ENCODE data around the gene SF3B3. TPM values are rescaled to one million over a fixed set of nuclear protein-coding genes. Genes with fewer than 3 reads are reported as not detected.

Gene SF3B3
- total and polyA plus RNA-seq, 2 donors (not counting 3 experiments of a cell fraction or from before 2014, with no cell fraction given), result 167 to 324 TPM

DNA sequence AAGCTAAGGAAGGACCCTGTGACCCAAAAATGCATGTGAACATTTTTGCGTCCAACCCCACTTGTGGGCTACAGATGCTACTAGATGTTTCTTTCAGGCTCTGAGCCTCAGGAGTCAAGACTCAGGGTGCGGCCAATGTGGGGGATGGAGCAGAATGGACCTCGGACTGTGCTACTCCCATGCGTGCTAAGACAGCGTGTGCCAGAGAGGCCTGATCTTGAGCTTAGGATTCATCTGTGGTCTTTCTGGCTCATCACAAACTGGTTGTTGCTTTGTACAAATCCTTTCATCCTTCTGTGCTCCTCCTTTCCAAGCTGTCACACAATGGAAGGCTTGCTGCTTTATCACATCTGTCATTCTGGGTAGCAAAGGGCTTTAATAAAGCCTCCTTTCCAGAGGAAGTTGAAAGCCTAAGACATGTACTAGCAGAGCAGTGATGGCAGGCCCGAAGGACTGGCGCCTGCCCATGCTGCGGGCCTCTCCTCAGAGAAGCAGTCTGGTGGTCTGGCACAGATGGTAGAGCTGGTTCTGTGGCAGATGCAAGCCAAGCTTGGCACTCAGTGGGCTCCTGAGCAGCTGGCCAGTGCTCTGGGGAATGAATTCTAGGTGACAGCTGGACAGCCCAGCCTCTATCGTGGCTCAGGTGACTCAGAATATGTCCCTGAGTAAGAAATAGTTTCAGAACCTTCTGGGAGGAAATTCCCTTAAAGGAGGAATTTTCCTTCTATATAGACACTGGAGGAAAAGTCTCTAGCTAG is 28.0 kb upstream of the SF3B3 start:
- no peak overlapping the region for H2AFZ ChIP-seq (ENCODE audit: low read depth, low read length)
- H3K9ac ChIP-seq (replicated peaks; ENCODE audit: extremely low read depth, insufficient read depth, low read length), result no peak overlapping the region
- H3K4me1 ChIP-seq (ENCODE audit: control insufficient read depth, extremely low read depth, insufficient read depth, low read length), result no peaks in the 10 kb centered on the region
- no peak for TF ChIP-seq GATA2 (IDR thresholded peaks at IDR 0.05; ENCODE audit: insufficient read depth, insufficient read length, low read depth, low read length)
- no peak for TF ChIP-seq POLR2A (IDR thresholded peaks at IDR 0.05; ENCODE audit: low read depth, low read length)
- TF ChIP-seq EZH2 (IDR thresholded peaks at IDR 0.05; ENCODE audit: borderline replicate concordance, low read depth, low read length, severe bottlenecking), result no peak
- no peak for TF ChIP-seq FOS (IDR thresholded peaks at IDR 0.05; ENCODE audit: borderline replicate concordance, insufficient read depth, low read length)
- no peak for TF ChIP-seq JUN (IDR thresholded peaks at IDR 0.05; ENCODE audit: borderline replicate concordance, insufficient read depth, insufficient read length, low read depth)
- no peaks in the 10 kb centered on the region for H3K79me2 ChIP-seq (ENCODE audit: control insufficient read depth, insufficient read depth, low read length)
- no peak overlapping the region for H3K27ac ChIP-seq (ENCODE audit: insufficient read depth, low read depth, low read length)
- no peaks in the 10 kb centered on the region for H3K9me3 ChIP-seq (replicated peaks; ENCODE audit: control insufficient read depth, insufficient read depth, low read length)
- dilution Hi-C loops (cut with MboI; ENCODE audit: extremely low pct_ligation_motif_present, low sequenced_read_pairs) (no loop called here), intact Hi-C loops (cut with micrococcal nuclease) (no loop called here)
- no peak for DNase-seq (ENCODE audit: low read depth, low spot score)
- H3K36me3 ChIP-seq (ENCODE audit: control insufficient read depth in 2 of 2, extremely low read depth in 1 of 2, insufficient read depth in 2 of 2, low read length in 2 of 2), result peaks cover 4 to 29% of the 10 kb centered on the region in 2 experiments
- H4K20me1 ChIP-seq (replicated peaks; ENCODE audit: control insufficient read depth, extremely low read depth, insufficient read depth, low read length), result no peaks in the 10 kb centered on the region
- ChIA-PET POLR2A (interaction anchor here (0.7 kb wide), 1 partner anchor 265 kb away, joined by 3 read pairs; no protein-coding TSS in a partner anchor), CTCF (interaction anchor here (1.0 to 2.6 kb wide), 2 partner anchors 13 to 126 kb away, joined by 3 to 8 read pairs; no protein-coding TSS in a partner anchor)
- no peak overlapping the region for H3K4me2 ChIP-seq (ENCODE audit: insufficient read depth, low read length)
- H3K27me3 ChIP-seq (ENCODE audit: control insufficient read depth in 2 of 2, insufficient read depth in 2 of 2, low read length in 2 of 2), result no peaks in the 10 kb centered on the region
- no peak overlapping the region for H3K4me3 ChIP-seq (replicated peaks in 1 of 3; ENCODE audit: insufficient read depth in 1 of 3, low read depth in 1 of 3, low read length in 3 of 3)
- no peak for FAIRE-seq
- BruUV-seq (replicated peaks), result no TSS peak
- no peaks in the 10 kb centered on the region for H3K9me1 ChIP-seq (replicated peaks; ENCODE audit: control insufficient read depth, extremely low read depth, insufficient read depth, low read length)

DNA sequence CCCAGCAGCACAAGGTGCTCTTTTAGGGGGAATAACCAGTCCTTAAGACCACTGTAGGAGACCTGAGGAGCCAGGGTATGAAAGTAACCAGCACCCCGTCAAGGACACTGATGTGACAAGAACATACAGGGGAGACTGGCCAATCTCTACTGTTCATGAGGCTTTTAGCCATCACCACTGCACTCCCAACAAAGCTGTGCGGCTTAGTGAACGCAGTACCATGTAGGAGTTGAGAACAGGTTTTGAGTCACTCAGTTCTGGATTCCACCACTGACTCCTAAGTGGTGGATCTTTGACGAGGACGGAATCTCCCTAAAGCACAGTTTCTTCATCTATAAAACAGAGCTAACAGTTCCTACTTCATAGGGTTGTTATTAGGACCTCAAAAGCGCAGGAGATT is 27.1 kb upstream of the SF3B3 start:
- Histone ChIP-seq H2AFZ (ENCODE audit: low read depth, low read length) (no peak overlapping the region), H3K4me2 (ENCODE audit: insufficient read depth, low read length) (no peak overlapping the region), H3K4me1 (ENCODE audit: control insufficient read depth, extremely low read depth, insufficient read depth, low read length) (no peaks in the 10 kb centered on the region), H3K9me3 (replicated peaks; ENCODE audit: control insufficient read depth, insufficient read depth, low read length) (no peaks in the 10 kb centered on the region), H3K36me3 (ENCODE audit: control insufficient read depth in 2 of 2, extremely low read depth in 1 of 2, insufficient read depth in 2 of 2, low read length in 2 of 2) (peaks cover 4 to 32% of the 10 kb centered on the region in 2 experiments), H3K27ac (ENCODE audit: insufficient read depth, low read depth, low read length) (no peak overlapping the region), H3K9ac (replicated peaks; ENCODE audit: extremely low read depth, insufficient read depth, low read length) (no peak overlapping the region), H3K9me1 (replicated peaks; ENCODE audit: control insufficient read depth, extremely low read depth, insufficient read depth, low read length) (no peaks in the 10 kb centered on the region), H3K4me3 (replicated peaks in 1 of 3; ENCODE audit: insufficient read depth in 1 of 3, low read depth in 1 of 3, low read length in 3 of 3) (no peak overlapping the region), H4K20me1 (replicated peaks; ENCODE audit: control insufficient read depth, extremely low read depth, insufficient read depth, low read length) (no peaks in the 10 kb centered on the region), H3K79me2 (ENCODE audit: control insufficient read depth, insufficient read depth, low read length) (no peaks in the 10 kb centered on the region), H3K27me3 (ENCODE audit: control insufficient read depth in 2 of 2, insufficient read depth in 2 of 2, low read length in 2 of 2) (no peaks in the 10 kb centered on the region)
- TF ChIP-seq MYC (IDR thresholded peaks at IDR 0.05; ENCODE audit: low read depth, low read length), result no peak
- TF ChIP-seq, protein P1, sequence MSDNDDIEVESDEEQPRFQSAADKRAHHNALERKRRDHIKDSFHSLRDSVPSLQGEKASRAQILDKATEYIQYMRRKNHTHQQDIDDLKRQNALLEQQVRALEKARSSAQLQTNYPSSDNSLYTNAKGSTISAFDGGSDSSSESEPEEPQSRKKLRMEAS (IDR thresholded peaks at IDR 0.05; ENCODE audit: insufficient read depth, insufficient read length), result no peak
- TF ChIP-seq, protein P2, sequence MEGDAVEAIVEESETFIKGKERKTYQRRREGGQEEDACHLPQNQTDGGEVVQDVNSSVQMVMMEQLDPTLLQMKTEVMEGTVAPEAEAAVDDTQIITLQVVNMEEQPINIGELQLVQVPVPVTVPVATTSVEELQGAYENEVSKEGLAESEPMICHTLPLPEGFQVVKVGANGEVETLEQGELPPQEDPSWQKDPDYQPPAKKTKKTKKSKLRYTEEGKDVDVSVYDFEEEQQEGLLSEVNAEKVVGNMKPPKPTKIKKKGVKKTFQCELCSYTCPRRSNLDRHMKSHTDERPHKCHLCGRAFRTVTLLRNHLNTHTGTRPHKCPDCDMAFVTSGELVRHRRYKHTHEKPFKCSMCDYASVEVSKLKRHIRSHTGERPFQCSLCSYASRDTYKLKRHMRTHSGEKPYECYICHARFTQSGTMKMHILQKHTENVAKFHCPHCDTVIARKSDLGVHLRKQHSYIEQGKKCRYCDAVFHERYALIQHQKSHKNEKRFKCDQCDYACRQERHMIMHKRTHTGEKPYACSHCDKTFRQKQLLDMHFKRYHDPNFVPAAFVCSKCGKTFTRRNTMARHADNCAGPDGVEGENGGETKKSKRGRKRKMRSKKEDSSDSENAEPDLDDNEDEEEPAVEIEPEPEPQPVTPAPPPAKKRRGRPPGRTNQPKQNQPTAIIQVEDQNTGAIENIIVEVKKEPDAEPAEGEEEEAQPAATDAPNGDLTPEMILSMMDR (IDR thresholded peaks at IDR 0.05; ENCODE audit: extremely low read depth in 1 of 2, insufficient read depth in 1 of 2, low read depth in 1 of 2, low read length in 2 of 2), result no peak
- TF ChIP-seq FOS (IDR thresholded peaks at IDR 0.05; ENCODE audit: borderline replicate concordance, insufficient read depth, low read length), result no peak
- TF ChIP-seq JUN (IDR thresholded peaks at IDR 0.05; ENCODE audit: borderline replicate concordance, insufficient read depth, insufficient read length, low read depth), result no peak
- no peak for TF ChIP-seq POLR2A (IDR thresholded peaks at IDR 0.05; ENCODE audit: low read depth, low read length)
- no peak for TF ChIP-seq EZH2 (IDR thresholded peaks at IDR 0.05; ENCODE audit: borderline replicate concordance, low read depth, low read length, severe bottlenecking)
- TF ChIP-seq POLR2AphosphoS5 (IDR thresholded peaks at IDR 0.05; ENCODE audit: insufficient read depth, low read depth, low read length), result no peak
- no peak for TF ChIP-seq GATA2 (IDR thresholded peaks at IDR 0.05; ENCODE audit: insufficient read depth, insufficient read length, low read depth, low read length)
- BruUV-seq (replicated peaks), result no TSS peak
- DNase-seq (ENCODE audit: low read depth, low spot score), result no peak
- dilution Hi-C loops (cut with MboI; ENCODE audit: extremely low pct_ligation_motif_present, low sequenced_read_pairs), result no loop called here
- ChIA-PET CTCF (interaction anchor here (0.6 to 2.6 kb wide), 3 partner anchors 13 to 156 kb away, joined by 3 to 8 read pairs (median 3); no protein-coding TSS in a partner anchor), POLR2A (interaction anchor here (0.6 to 0.7 kb wide), 2 partner anchors 9 to 43 kb away, joined by 3 to 5 read pairs; no protein-coding TSS in a partner anchor)
- FAIRE-seq, result no peak
- intact Hi-C loops (cut with micrococcal nuclease), result no loop called here

Data from endothelial cell of umbilical vein (primary cell).